ENCODE measurements around the gene ZDHHC13.

ZDHHC13 gene

GRCh38 chr11:19168090-19168489, 51.1 kb downstream of the ZDHHC13 start:
- no peak for DNase-seq (ENCODE audit: low read depth)

GRCh38 chr11:19173004-19173689, 56.2 kb downstream of the ZDHHC13 start:
- no peak for DNase-seq (ENCODE audit: low read depth)

- DNase-seq (ENCODE audit: low read depth) = no peak
Measured at GRCh38 chr11:19173964-19174638, 57.1 kb downstream of the ZDHHC13 start.

- DNase-seq (ENCODE audit: low read depth) = no peak
Measured at GRCh38 chr11:19176629-19177186, 59.7 kb downstream of the ZDHHC13 start.

DNA sequence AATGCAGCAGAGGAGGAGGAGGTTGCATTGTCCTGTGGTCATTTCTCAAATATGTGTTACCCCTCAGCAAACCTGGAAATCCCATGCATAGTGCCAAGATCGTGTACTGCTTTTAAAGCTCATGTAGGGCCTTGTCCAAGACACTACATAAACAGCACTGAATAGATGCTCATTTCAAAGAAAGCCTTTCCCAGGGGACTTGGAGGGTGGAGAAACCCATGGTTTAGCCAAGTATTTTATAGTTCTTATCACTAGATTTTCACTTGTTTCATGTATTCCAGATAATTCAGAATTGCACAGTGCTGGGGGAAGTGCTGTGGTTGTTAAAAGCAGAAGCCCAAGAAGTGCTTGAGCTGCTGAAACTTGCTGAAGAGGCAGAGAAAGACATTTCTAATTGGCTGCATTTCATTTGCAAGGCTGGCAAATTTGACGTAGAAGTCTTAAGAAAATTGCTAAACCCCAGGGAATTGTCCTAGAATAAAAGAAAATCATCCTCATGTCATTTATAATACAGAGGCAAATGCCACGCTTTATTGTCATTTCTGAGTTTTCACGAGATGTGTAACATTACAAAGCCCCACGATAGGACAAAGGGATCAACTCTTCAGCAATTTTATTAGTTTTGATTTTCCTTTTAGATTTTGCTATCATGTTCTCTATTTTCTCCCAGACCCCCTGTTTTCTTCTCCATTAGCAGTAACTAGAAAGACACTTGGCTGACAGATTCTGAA, 64.7 kb downstream of the ZDHHC13 start:
- DNase-seq (ENCODE audit: low read depth) = no peak

DNA sequence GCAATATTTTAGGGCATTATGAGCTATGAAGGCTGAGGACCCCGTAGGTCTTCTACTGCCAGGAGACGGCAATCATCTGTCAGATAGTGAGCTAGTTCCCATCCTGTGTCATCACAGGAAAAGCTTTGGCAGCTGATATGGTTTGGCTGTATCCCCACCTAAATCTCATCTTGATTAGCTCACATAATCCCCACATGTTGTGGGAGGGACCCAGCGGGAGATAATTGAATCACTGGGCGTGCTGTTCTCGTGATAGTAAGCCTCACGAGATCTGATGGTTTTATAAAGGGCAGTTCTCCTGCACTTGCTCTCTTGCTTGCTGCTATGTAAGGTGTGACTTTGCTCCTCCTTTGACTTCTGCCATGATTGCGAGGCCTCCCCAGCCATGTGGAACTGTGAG, 66.7 kb downstream of the ZDHHC13 start:
- DNase-seq (ENCODE audit: low read depth) = no peak

GRCh38 chr11:19185036-19185435, 68.1 kb downstream of the ZDHHC13 start:
- no peak for DNase-seq (ENCODE audit: low read depth)

DNA sequence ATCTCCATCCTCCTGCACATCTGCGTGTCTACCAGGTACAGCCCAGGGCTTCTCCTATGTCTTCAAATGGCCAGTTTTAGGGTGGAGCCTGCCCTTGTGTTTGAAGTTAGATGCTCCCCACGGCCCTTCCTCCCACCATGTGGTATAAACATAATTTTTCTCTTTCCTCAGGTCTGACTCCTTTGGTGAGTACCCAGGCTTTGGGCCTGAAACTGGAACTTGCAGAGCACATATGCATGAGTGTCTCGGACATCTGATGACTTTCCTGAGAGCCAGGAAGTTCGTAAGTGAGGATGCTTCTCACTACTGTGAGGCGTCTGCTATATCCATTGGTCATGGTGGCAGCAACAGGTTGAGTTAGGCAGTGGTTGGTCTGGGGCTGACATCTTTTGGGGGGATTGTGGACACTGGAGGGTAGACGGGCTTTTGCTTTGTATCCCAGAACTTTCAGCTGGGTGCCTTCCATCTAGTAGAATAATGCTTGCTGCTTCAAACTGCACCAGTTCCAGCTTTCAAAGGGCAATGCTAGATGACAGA, 68.6 kb downstream of the ZDHHC13 start:
- DNase-seq (ENCODE audit: low read depth) = no peak

- DNase-seq (ENCODE audit: low read depth) = no peak
Measured at GRCh38 chr11:19187114-19187832, 70.3 kb downstream of the ZDHHC13 start.

DNA sequence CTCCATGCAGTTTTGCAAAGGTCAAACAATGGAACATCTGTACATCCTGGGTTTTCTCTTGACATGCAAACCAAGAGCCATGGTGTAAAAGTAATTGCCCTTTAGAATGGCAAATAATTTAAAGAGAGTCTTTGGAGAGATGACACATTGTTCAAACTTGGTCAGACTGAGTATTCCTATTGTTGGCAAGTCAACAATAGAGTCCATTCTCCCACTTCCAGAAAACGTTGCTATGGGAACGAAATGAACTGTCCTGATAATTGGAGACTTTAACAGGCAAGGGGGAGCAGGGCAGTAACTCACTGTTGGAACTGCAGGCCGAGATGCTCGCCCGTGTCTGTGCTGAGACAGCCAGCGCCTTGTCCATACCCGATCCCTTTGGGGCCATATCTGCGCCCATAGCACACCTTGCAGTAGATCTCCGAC, 70.9 kb downstream of the ZDHHC13 start:
- DNase-seq (ENCODE audit: low read depth) = no peak

DNA sequence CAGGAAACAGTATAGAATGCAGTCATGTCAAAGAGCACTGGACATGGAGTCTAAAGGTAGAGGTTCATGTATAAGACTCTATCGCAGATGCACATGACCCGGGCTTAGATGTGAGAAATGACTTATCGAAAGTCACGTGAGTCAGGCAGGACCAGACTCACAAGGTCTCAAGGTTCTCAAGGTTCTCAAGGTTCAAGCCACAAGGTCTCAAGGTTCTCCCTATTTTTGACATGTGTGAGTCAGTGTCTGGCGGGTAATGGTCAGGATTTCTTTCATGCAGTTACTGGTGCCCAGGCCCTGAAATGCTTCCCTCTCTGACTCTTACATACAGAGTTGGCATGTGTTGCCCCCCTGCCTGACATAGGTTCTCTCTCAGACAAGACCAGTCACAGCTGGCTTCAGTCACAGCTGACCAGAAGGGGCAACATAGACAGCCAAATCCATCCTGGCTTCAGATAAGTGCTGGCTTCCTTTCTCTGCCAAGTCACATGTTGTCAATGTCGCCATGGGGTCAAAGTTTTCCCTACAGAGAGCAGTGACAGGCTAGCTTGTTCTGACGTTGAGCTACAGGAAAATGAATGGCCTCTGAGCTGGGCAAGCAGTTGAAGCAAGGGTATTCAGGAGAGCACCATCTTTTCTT, 74.7 kb downstream of the ZDHHC13 start:
- no peak for DNase-seq (ENCODE audit: low read depth)

DNA sequence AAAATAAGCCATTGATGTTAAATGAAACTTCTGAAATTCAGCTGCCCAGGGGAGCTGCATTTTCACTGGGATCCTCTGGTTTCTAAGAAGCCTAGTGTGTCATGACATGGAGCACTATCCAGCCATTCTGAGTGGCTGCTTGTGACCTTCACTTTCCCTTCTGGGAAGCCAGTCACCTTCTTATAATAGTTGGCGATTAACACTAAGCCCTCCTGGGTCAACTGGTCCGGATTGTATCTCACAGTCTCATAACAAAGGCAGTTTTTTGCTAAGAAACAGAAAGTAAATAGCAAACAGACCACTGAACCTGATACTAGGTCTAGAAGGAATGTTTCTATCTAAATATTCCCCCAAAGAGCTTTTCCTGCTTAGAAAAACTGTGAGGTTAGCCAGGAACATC, 76.9 kb downstream of the ZDHHC13 start:
- DNase-seq (ENCODE audit: low read depth) = no peak

GRCh38 chr11:19194620-19195308, 77.8 kb downstream of the ZDHHC13 start:
- DNase-seq (ENCODE audit: low read depth) = no peak

- DNase-seq (ENCODE audit: low read depth) = no peak
Measured at GRCh38 chr11:19196432-19196831, 79.5 kb downstream of the ZDHHC13 start.

DNA sequence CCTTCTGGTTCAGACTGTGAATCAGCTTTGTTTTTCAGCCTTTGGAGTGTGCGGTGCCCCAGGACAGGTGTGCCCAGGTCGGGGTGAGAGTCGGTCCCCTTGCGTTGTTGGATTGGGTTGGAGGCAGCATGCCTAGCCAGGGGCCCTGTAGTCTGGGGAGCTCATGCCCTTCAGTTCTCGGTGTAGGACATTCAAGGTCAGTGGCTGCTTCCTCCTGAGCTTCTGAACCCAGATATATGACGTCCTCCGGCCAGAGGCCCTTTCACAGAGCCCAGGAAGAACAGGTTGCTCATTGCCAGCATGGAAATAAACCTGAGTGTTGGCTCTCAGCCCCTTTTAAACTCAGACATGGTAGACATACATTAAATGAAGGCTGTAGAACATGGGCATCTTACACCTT, 82.1 kb downstream of the ZDHHC13 start:
- DNase-seq (ENCODE audit: low read depth) = no peak

DNA sequence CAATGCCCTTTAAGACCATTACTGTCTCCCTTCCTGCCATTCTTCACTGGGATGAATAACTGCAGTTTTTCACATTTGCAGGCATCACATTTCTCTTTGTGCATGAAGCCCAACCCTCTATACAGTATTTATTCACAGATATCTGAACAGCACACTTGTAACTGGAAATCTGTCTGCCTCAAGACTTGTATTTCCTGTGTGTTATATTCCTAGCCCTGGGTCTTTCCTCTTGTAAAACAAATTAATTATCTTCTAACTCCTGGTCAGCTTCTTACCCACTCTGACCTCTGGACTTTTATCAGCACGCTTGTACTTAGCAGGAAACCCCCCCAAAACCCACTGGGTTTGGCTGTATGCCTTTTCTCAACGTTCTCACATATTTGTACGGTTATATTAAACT, 82.8 kb downstream of the ZDHHC13 start:
- no peak for DNase-seq (ENCODE audit: low read depth)

DNA sequence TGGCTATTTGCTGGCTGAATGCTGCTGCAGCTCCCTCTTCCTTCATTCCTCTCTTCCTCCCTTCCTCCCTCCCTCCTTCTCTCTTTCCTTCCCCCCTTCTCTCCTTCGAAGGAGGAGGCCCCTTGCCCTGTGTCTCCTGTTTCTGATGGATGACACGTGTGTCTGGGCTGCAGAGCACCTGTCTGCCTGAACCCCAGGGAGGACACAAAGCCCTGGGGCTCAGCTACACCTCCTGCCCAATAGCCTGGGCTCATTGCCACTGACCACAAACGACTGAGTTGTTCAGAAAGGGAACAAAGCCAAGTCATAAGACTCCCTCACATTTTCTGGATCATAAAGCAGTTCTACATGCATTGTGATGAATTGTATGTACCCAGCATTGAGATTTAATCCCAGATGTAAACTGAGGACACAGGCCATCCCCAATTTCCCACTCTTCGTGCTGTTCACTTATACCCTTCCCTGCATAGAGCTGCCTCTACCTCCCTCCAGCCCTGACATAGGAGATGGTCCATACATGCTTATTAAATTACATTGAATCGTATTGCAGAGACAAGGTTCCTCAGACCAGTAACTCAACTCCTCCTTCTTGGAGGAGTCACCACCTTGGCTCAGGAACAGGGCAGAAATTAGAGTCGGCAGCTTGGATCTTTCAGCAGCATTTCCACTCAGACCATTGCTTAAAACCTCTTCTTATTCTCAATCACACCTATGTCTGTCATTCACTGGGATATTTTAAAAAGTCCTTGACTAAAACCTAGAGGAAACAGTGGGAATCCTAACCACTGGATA, 83.6 kb downstream of the ZDHHC13 start:
- DNase-seq (ENCODE audit: low read depth) = no peak

GRCh38 chr11:19201737-19202605, 85.0 kb downstream of the ZDHHC13 start, which contains the start of gene CSRP3:
TSS of gene CSRP3 (minus strand) at chr11:19201983. CDS start at chr11:19192448, 9,535 bp downstream.
- no peak for DNase-seq (ENCODE audit: low read depth)

GRCh38 chr11:19204836-19205235, 87.9 kb downstream of the ZDHHC13 start:
- DNase-seq (ENCODE audit: low read depth) = no peak

All from T-helper 22 cell (primary cell).